ENCODE data around the gene PWP2. TPM values are rescaled to one million over a fixed set of nuclear protein-coding genes. Genes with fewer than 3 reads are reported as not detected.
"Not testable (repeated sequence)": the region's sequence is repeated elsewhere in the genome, so short reads cannot be mapped to it uniquely, and the experiment has no call there.

The PWP2 gene
- total RNA-seq, result 7.3 TPM

DNA sequence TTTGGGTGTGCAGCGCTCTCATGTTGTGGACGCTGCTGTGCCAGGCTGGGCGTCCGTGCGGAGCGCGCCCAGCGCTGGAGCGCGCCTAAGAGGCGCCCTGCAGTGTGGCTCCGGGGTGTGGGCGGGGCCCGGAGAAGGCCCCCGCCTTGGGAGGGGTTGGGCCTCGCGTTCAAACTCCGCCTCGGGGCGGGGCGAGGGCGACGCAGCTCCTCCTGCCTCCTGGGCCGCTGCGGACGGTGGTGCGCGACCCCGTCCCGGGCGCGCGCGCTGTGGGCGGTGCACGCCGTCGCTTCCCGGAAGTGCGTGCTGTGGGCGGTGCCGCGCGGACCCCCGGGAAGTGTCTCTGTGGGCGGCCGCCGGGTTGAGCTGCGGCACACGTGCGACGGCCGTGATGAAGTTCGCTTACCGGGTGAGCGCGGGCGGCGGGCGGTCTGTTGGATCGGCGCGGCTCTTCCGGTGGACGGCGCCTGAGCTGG lies at the start of gene PWP2:
Gene PWP2, plus strand, starts transcription at position 374 of the 476 bp plus-strand sequence. Its CDS starts 18 bp downstream, at position 392.
- FAIRE-seq, result not testable (repeated sequence)

DNA sequence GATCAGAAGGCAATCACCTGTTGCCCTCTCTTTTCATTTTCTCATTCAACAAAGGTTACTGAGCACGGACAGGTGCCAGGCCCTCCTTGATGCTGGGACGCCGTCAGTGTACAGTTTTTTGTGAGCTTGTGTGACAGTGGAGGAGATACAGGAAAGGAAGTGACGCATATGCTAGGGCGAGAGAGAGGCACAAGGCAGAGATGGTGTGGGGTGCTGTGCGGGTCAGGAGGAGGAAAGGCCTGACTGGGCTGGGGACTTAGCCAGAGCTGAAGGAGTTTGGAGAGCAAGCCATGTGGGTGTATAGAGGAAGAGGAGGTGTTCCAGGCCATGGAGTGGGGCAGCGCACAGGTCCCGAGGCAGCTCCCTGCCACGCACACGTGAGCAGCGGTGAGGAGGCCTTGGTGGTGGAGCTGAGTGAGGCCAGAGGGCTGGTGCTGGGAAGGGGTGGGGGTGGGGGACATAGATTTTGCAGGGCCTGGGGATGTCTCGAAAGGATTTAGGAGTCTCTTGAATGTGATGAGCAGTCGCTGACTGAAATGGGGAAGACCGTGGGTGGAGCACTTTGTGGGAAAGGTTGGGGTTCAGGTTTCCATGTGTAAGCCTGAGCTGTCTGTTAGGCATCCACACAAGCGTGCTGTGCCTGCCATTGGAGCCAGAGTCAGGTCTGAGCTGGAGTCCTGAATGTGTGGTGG lies 49.1 kb upstream of the PWP2 start:
- DNase-seq (ENCODE audit: low spot score in 2 of 2), result no peak
- no peak for FAIRE-seq

More for the DNA sequence above, at the start of gene PWP2:
- not testable (repeated sequence) for DNase-seq (ENCODE audit: low spot score in 2 of 2)

DNA sequence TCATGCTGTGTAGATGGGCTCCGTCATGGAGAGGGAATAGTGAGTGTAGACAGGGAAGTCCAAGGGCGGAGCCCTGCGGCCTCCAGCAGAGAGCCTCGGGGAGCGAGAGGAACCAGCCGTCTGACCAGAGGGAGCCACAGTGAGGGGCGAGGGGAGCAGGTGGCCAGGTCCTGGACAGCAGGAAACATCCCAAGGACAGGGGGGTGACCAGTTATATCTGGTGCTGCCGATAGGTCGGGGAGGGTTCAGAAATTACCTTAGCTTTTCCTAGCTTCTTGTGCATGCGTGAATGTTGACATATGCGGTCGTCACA lies 48.6 kb upstream of the PWP2 start:
- FAIRE-seq, result no peak

DNA sequence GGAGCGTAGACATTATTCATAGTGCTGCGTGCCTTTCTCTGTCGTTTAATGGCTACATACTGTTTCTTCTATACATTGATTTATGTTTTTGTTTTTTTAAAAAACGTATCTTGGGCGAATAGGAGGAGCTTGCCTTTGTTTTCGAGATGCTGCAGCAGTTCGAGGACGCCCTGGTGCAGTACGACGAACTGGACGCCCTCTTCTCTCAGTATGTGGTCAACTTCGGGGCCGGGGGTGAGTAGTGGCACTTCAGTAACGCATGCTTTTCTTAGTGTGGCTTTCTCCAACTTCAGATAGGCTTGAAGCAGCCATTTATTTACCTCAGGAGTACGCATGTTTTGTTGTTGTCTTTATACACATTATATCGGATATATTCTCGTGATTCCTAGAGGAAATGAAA lies 48.2 kb upstream of the PWP2 start:
- DNase-seq (ENCODE audit: low spot score in 2 of 2) (no peak), FAIRE-seq (no peak)

More for the DNA sequence above, 48.6 kb upstream of the PWP2 start:
- no peak for DNase-seq (ENCODE audit: low spot score in 2 of 2)

DNA sequence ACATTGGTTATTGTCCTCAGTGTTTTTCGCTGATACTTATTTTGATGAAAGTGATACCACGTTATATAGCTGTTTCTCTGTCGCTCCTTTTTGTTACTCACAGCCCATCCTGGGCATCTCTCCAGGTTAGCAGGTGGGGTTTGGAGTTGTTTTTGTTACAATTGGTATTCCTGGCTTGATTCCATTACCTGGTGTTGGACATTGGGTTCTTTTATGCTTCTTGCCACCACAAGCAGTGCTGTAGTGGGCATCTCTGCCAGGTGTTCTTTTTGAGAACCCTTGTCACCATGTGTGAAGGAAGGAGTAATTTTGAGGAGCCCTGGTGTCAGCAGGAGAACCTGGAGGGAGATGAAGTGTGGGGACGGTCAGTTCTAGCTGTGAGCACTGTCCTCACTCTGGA lies 47.5 kb upstream of the PWP2 start:
- no peak for DNase-seq (ENCODE audit: low spot score in 2 of 2)
- FAIRE-seq, result no peak

DNA sequence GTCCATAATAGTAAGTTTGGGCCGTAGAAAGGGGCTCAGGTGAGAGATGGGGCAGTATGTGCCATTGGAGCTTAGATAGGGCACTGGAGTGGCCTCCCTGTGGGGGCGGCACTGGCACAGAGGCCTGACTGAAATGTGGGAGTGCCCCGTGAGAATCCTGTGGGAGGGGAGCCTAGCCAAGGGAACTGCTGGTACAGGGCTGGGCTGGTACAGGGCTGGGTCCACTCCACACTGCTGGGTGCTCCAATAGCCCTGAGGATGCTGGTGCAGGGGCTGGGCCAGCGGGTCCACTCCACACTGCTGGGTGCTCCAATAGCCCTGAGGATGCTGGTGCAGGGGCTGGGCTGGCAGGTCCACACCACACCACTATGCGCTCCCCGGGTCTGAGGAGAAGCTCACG lies 44.8 kb upstream of the PWP2 start:
- DNase-seq (ENCODE audit: low spot score in 2 of 2) (no peak), FAIRE-seq (no peak)

DNA sequence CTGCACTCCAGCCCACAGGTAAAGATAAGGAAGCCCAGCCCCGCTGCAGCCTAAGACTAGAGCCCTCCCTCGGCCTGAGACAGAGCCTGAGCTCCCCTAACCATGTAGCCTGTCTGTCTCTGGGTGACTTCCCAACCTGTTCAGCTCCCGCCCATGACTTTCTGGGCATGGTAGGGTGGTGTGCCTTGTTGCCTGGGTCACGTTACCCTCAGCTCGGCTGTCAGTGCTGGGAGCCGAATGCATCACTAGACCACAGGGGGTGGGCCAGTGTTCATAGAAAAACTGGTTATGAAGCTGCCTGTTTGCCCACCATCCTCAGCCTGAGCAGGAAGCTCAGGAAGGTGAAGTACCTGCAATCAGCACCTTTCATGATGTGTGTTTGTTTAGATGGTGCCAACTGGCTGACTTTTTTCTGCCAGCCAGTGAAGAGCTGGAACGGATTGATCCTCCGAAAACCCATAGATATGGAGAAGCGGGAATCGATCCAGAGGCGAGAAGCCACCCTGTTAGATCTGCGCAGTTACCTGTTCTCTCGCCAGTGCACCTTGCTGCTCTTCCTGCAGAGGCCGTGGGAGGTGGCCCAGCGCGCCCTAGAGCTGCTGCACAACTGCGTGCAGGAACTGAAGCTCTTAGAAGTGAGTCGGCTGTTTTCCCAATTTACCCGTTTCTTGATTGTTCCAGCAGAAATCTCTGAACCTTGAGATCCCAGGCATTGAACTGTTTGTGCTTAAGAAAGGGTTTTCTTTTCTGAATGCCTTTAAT lies 43.9 kb upstream of the PWP2 start:
- FAIRE-seq (no peak), DNase-seq (ENCODE audit: low spot score in 2 of 2) (no peak)

DNA sequence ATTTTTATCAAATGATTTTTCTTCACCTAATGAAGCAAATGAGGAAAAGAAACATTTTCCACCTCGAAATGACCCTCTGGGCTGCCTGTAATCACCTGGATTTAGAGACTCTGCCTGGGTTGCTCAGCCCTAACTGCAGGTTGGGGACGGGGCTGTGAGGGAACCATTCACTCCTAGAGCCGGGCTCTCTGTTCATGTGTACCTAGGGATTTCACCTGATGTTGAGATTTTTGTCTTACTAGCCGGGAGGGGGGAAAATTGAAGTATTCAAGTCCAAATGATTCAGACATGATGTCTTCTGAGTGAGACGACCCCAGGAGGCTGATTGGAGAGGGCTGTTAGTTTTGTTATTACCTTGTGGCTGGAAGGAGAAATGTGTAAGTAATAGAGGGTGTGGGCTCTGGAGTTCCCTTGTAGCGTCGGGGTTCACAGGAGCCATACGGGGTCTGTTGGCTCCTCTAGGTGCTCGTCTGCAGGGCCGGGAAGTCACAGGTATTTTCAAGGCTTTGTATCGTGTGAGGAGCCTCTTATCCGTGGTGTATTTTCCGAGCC lies 42.3 kb upstream of the PWP2 start:
- no peak for DNase-seq (ENCODE audit: low spot score in 2 of 2)
- FAIRE-seq, result no peak

DNA sequence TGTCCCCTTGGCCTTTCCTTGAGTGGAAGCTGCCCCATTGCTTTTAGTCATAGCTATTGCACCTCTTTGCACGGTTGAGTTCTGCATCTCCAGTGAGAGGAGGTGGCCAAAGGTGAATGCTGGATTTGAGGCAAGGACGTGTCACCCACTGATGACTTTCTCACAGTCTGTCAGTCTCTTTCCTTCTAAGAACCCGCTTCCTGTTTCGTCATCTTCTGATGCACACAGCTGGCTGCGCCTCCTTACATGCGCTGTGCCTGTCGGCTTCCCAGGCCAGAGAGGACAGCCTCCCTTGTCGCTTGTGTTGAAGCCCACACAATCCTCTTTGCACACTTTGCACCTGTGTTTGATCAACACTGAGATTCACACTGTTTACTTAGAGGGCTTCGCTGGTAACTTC lies 41.8 kb upstream of the PWP2 start:
- DNase-seq (ENCODE audit: low spot score in 2 of 2) (no peak), FAIRE-seq (no peak)

DNA sequence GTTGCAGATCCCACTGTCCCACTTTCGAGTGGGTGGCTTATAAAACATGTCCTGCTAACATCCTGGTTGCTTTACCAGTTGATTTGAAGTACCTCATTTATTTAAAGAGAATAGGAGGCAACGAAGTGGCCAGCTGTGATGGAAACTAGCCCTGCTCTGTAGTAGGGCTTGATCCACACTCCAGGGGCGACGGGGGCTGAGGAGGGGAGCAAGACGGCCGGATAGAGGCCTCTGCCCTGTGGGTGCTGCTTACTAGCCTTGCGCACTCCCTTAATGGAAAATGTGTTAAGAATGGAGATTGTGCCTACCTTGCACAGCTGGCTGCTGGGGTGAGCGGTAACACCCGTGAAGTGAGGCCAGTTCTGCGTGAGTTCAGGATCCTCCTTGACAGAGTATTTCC lies 41.1 kb upstream of the PWP2 start:
- FAIRE-seq (no peak), DNase-seq (ENCODE audit: low spot score in 2 of 2) (no peak)

DNA sequence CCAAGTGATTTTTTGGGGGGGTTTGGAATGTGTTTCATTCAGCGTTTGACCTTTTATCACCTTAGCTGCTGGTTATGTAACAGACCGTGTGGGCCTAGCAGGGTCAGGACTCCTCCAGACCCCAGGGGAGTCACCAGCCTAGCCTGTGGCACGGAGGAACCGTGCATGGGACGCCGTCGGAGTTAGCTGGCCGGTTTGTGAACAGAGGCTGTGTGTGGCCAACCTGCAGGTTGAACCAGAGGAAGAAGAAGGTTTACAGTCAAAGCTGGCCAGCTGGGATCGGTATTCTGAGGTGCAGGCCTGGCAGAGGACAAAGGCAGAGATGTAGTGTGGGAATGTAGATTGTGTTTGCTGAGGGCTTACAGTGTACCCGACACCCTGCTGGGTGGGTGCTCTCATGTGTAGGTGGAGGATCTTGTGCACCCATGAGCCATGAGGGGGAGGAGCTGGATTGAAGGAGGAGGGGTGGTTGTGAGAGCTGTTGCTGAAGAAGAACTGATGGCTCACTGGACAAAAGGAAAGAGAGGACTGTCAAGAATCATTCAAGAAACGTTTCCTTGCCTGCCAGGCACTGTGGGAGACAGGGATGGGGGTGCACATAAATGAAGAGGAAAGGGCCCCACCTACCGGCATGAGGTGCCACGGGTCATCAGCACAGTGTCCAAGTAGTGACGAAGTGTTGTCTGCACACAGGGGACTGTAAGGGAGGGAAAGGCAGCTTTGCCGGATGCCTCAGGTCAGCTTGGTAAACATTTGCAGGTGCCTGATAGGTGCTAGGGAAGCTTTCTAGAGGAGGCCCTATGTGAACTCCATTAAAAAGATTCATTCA lies 40.0 kb upstream of the PWP2 start:
- DNase-seq (ENCODE audit: low spot score in 2 of 2), result no peak
- no peak for FAIRE-seq

DNA sequence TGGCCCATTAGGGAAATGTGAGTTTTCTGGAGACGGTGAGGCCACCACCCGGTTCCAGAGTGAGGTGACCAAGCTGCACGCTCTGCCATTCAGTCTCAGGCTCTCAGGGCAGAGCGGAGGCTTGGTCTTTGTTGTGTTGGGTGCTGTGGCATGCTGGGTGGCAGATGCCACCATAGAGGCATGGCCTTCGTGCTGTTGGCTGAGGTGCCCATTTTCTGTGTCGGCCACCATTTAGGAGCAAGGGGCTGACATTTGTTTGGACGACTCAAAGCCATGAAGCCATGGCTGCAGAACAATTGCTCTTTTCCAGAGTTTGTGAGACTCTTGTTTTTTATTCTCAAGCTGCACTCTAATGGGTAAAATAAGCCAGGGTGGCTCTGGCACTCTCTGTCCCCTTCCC lies 36.8 kb upstream of the PWP2 start:
- FAIRE-seq, result no peak
- DNase-seq (ENCODE audit: low spot score in 2 of 2), result no peak

DNA sequence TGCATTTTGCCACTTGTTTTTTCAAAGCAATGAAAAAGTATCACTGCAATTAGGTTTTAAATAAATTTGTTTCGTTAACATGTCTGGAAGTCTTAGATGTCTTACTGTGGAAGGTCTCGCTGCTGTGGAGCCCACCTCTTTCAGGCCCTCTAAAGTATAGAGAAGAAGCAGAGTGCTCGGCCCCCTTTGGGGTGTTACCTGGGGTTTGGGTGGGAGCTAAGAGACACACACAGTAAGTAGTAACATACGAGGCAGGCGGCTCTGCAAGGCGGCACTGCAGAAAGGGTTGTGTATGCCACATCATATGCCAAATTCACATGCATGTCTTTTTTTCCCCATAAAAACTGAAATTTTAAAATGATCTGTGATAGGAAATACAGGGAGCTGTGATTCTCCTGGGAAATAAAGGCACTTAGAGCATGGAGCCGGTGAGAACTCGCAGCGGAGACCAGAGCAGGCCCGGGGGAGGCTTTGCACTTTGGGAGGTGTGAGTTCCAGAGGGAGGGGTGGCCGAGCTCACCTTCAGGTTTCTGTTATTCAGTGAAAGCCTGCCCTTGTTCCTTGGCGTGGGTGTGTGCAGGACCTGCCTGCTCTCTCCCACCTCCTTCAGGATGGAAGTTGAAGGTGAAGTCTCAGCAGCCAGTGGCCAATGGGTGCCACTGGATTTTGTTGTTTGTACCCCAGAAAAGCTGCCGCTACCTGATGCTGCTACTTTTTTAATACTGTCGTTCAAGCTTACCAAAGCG lies 35.7 kb upstream of the PWP2 start:
- DNase-seq (ENCODE audit: low spot score in 2 of 2) (no peak), FAIRE-seq (no peak)

DNA sequence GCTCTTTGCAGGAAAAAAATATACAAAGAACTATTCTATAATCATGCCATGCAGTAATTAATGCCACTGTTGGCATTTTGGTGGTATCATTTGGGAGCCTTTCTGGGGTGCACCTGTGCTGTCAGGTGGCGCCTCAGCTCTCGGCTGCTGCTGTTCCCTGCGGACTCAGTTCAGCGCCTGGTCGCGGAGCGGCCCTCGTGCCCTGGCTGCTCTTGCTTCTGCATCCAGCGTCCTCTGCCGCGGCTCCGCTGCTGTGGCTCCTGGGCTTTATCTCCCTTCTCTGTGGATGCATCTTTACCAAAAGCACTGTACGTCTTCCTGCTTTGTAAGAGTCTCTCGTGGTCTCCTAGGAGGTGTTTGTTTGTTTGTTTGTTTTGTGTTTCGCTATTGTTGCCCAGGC lies 35.1 kb upstream of the PWP2 start:
- no peak for FAIRE-seq
- no peak for DNase-seq (ENCODE audit: low spot score in 2 of 2)

DNA sequence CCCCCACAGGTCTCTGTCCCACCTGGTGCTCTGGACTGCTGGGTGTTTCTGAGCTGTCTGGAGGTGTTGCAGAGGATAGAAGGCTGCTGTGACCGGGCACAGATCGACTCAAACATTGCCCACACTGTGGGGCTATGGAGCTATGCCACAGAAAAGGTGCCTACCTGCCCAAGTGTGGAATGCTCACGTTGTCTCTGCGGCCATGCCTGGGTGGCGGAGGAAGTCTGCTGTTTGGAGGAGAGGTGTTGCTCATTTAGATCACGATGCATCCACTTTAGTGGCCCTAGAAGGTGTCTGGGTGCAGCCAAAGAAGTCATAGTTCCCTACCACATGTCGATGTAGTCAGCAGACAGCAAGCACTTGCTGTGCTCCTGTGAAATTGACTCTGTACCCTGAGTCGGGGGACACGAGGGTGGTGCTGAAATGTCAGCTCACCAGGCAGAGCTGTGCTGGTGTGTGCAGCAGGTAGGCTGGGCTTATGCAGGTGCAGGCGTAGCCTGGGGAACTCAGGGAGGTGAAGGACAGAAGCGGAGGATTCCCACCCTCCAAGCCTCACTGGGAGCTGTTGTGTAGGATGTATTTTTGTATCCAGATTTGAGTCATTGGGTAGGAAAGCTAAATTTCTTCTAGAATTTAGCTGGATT lies 32.8 kb upstream of the PWP2 start:
- no peak for DNase-seq (ENCODE audit: low spot score in 2 of 2)
- no peak for FAIRE-seq

DNA sequence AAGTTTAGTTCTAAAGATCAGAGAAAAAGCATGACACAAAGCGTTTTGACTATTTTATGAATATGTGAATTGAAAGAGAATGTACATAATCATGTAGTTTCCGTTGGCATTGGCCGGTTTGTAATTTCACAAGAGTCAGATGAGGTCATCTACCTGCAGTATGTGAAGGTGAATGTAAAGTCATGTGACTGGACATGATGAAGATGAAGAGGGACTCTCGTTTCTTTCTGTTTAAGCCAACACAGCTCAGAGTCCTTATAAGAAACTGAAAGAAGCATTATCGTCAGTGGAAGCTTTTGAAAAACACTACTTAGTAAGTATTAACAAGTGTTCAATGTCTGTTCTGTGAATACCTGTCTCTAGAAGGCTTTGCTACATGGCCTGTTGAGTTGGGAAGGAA lies 30.9 kb upstream of the PWP2 start:
- no peak for FAIRE-seq

DNA sequence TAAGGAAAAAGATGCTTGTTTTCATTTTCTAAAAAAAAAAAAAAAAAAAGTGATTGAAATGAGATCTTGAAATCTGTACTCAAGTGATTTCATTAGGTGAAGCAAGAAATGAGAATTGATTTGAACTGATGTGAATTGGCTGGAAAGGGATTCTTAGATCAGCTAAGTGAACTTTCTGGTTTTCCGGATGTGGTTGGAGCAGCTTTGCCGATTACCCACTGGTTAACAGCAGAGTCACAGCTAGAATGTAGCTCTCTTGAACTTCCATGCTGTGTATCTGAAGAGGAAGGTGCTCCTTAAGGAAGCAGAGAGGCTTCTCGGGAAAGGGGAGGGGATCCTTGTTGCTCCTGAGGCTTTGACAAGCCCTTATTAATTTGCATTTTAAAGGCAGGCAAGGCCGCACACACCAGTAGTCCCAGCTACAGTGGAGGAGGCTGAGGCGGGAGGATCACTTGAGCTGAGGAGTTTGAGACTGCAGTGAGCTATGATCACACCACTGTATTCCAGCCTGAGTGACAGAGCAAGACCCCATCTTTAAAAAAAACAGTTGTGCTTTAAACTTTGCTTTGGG lies 28.7 kb upstream of the PWP2 start:
- DNase-seq (ENCODE audit: low spot score in 2 of 2) (no peak), FAIRE-seq (no peak)

More for the DNA sequence above, 30.9 kb upstream of the PWP2 start:
- no peak for DNase-seq (ENCODE audit: low spot score in 2 of 2)

DNA sequence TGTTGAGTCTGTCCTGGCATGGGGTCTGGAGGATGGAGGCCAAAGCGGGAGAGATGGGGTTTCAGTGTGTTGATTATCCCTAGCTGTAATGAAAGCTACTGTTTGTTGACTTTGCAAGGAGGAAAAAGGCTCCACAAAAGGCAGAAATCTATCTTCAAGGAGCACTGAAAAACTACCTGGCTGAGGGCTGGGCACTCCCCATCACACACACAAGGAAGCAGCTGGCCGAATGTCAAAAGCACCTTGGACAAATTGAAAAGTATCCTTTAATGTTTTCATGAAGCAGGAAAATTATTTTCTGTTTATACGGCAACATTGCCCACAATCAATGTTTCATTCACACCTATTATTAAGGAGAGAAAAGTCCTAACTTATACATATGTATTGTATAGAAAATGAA lies 27.8 kb upstream of the PWP2 start:
- DNase-seq (ENCODE audit: low spot score in 2 of 2) (no peak), FAIRE-seq (no peak)

DNA sequence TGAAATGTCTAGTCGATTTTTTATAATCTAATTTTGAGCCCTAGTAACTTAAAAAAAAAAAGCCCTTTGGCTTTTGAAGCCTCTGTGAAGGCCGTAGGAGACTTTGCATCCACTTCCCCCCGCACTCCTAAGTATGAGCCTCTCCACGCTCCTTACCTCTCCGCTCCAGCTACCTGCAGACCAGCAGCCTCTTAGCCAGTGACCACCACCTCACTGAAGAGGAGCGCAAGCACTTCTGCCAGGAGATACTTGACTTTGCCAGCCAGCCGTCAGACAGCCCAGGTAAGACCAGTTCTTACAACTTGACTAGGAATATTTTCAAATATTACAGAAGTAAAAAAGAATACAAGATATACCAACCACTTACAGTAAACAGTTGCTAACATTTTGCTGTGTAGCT lies 27.4 kb upstream of the PWP2 start:
- no peak for FAIRE-seq
- no peak for DNase-seq (ENCODE audit: low spot score in 2 of 2)

All from frontal cortex (tissue), 4 donors.